ENCODE results near the gene INPP4A. TPM values are rescaled to one million over a fixed set of nuclear protein-coding genes. Genes with fewer than 3 reads are reported as not detected.

Gene INPP4A
- total and polyA plus RNA-seq, 2 of the 13 experiments (the other 11 are each of a cell fraction or from before 2014, with no cell fraction given): 10.1 to 10.9 TPM

GRCh38 chr2:98583816-98584618 is 139.4 kb downstream of the INPP4A start (continued):
- TF ChIP-seq, protein P1, sequence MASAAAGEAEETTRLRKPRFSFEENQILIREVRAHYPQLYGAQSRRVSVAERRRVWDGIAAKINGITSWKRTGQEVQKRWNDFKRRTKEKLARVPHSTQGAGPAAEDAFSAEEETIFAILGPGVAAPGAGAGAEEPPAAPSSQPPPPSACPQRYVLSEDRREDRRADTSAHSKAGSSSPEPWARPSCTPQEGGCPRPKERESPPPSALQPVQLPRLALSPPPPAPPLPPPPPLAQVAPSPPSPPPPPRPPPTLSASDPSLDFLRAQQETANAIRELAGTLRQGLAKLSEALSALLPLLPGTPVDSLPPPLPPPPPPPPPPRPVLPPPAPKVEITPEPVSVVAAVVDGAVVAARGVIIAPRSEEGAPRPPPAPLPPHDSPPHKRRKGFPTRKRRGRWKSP (CRISPR knock-in tag; IDR thresholded peaks at IDR 0.05): 0 out of 2 replicates have a peak, but pooled peaks have one; percentile 14
- peak; percentile 91; the same call in 1 of the 2 replicates for TF ChIP-seq ZNF614 (CRISPR knock-in tag; IDR thresholded peaks at IDR 0.05; ENCODE audit: borderline replicate concordance)
- no peak for TF ChIP-seq TOE1 (CRISPR knock-in tag; IDR thresholded peaks at IDR 0.05)
- peak; percentile 88 for TF ChIP-seq KDM6A (CRISPR knock-in tag; IDR thresholded peaks at IDR 0.05; ENCODE audit: low read depth)
- TF ChIP-seq ZFYVE20 (CRISPR knock-in tag; IDR thresholded peaks at IDR 0.05; ENCODE audit: borderline replicate concordance, low read depth): no peak
- 0 out of 2 replicates have a peak, but pooled peaks have one; percentile 77 for TF ChIP-seq GTF3A (CRISPR knock-in tag; conservative IDR thresholded peaks at IDR 0.05)
- TF ChIP-seq PAX8 (CRISPR knock-in tag; IDR thresholded peaks at IDR 0.05; ENCODE audit: borderline replicate concordance): no peak
- TF ChIP-seq ZSCAN22 (CRISPR knock-in tag; IDR thresholded peaks at IDR 0.05): no peak
- no peak for TF ChIP-seq TAF1 (CRISPR knock-in tag; IDR thresholded peaks at IDR 0.05)
- no peak for TF ChIP-seq ZNF672 (CRISPR knock-in tag; IDR thresholded peaks at IDR 0.05)
- peak; percentile 63 for TF ChIP-seq ATF7-NPFF (CRISPR knock-in tag; IDR thresholded peaks at IDR 0.05; ENCODE audit: low read depth)
- TF ChIP-seq ZNF383 (CRISPR knock-in tag; IDR thresholded peaks at IDR 0.05; ENCODE audit: borderline replicate concordance): 0 out of 2 replicates have a peak, but pooled peaks have one; percentile 35
- TF ChIP-seq TRIM22 (IDR thresholded peaks at IDR 0.05): no peak
- TF ChIP-seq ZNF567 (CRISPR knock-in tag; IDR thresholded peaks at IDR 0.05; ENCODE audit: borderline replicate concordance): no peak
- TF ChIP-seq EEA1 (CRISPR knock-in tag; IDR thresholded peaks at IDR 0.05; ENCODE audit: borderline replicate concordance): no peak
- peak; percentile 83 for TF ChIP-seq PITX1 (CRISPR knock-in tag; IDR thresholded peaks at IDR 0.05)
- TF ChIP-seq ZZZ3 (CRISPR knock-in tag; IDR thresholded peaks at IDR 0.05; ENCODE audit: borderline replicate concordance): no peak
- TF ChIP-seq SAFB2 (CRISPR knock-in tag; IDR thresholded peaks at IDR 0.05; ENCODE audit: borderline replicate concordance, low read depth): no peak
- no peak for TF ChIP-seq HMGA1 (CRISPR knock-in tag; conservative IDR thresholded peaks at IDR 0.05)
- peak; percentile 60; the same call in 1 of the 2 replicates for TF ChIP-seq GMEB1 (CRISPR knock-in tag; IDR thresholded peaks at IDR 0.05; ENCODE audit: borderline replicate concordance)
- no peak for TF ChIP-seq ZFP36 (IDR thresholded peaks at IDR 0.05; ENCODE audit: borderline replicate concordance, low read depth, low read length, partially characterized antibody)
- TF ChIP-seq ZNF878 (CRISPR knock-in tag; IDR thresholded peaks at IDR 0.05): no peak
- TF ChIP-seq RFX5 (IDR thresholded peaks at IDR 0.05; ENCODE audit: low read depth, low read length): no peak
- no peak for TF ChIP-seq RBFOX2 (IDR thresholded peaks at IDR 0.05; ENCODE audit: low read depth, low read length)
- TF ChIP-seq ELF4 (CRISPR knock-in tag; IDR thresholded peaks at IDR 0.05; ENCODE audit: borderline replicate concordance): peak; percentile 82; the same call in 1 of the 2 replicates
- no peak for TF ChIP-seq ZNF260 (CRISPR knock-in tag; IDR thresholded peaks at IDR 0.05; ENCODE audit: borderline replicate concordance, low read depth)
- TF ChIP-seq NFKB2 (CRISPR knock-in tag; IDR thresholded peaks at IDR 0.05; ENCODE audit: borderline replicate concordance): peak; percentile 84; the same call in 1 of the 2 replicates
